Measurements from ENCODE around the gene PRKG1. TPM values are rescaled to one million over a fixed set of nuclear protein-coding genes. Genes with fewer than 3 reads are reported as not detected.

The PRKG1 gene
- total RNA-seq, 5 donors from 2014 or later (not counting 1 experiment from before 2014, with no cell fraction given): 0.03 to 0.26 (median 0.19) TPM; not detected in 1

DNA sequence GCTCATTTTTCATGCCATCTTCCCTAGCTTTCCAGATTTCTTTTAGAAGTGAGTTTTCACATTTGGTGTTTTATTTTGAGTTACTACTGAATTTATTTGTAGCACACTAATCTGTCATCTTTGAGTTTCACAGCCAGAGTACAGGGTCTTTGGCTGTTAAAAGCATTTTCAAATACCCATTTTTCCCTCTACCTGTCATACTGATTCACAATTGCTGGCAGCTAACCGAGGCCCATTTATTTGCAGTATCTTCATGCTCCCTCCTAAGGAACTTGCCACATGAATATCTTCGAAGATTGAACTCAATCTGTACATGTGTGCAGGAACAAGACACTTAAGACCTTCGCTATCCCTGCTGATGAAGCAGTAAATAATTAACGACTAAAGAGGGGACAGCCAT is 1194.9 kb downstream of the PRKG1 start:
- ChIA-PET CTCF (no interaction called here), POLR2A (no interaction called here)
- Mint-ChIP-seq H3K36me3 (no peaks in the 10 kb centered on the region), H3K4me3 (no peak overlapping the region), H3K9me3 (peaks cover 0 to 3% (median 0%) of the 10 kb centered on the region in 3 donors), H3K27me3 (peaks cover 0 to 3% of the 10 kb centered on the region in 2 donors), H3K27ac (no peak overlapping the region), H3K4me1 (no peaks in the 10 kb centered on the region)
- Histone ChIP-seq H3K9me3 (no peaks in the 10 kb centered on the region), H3K27ac (ENCODE audit: low read length) (no peak overlapping the region), H3K4me1 (ENCODE audit: control insufficient read depth in 1 of 2, extremely low read depth in 1 of 2, insufficient read depth in 2 of 2, low read length in 2 of 2) (no peaks in the 10 kb centered on the region), H3K4me3 (ENCODE audit: control insufficient read depth in 1 of 2, extremely low read depth in 1 of 2, low read length in 1 of 2) (no peak overlapping the region), H3K36me3 (ENCODE audit: control insufficient read depth in 2 of 2, extremely low read depth in 1 of 2, insufficient read depth in 1 of 2, low read length in 1 of 2) (no peaks in the 10 kb centered on the region), H3K27me3 (replicated peaks in 1 of 2; ENCODE audit: control insufficient read depth in 2 of 2, extremely low read depth in 1 of 2, insufficient read depth in 2 of 2, low read length in 1 of 2) (no peaks in the 10 kb centered on the region)
- ATAC-seq (replicated peaks in 1 of 4): no peak
- WGBS (ENCODE audit: insufficient coverage): 60% methylated on average over 1 of the region's 4 CpGs
- DNase-seq: no peak

DNA sequence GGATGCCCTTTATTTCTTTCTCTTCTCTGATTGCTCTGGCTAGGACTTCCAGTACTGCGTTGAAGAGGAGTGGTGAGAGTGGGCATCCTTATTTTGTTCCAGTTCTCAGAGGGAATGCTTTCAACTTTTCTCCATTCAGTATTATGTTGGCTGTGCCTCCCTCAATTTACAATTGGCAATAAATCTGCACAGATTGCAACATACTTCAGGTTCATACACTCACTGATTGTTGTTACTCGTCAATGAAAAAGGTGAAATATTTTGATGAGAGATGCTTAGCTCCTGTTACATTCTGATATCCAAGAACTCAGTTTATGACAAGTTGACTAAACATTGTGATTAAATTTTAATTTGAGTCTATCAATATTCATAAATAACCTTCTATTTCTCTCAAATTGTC is 1201.9 kb downstream of the PRKG1 start:
- no peak overlapping the region for H3K4me3 ChIP-seq (ENCODE audit: control insufficient read depth in 1 of 2, extremely low read depth in 1 of 2, low read length in 1 of 2)
- Mint-ChIP-seq H3K36me3 (no peaks in the 10 kb centered on the region), H3K4me3 (no peak overlapping the region), H3K27ac (no peak overlapping the region), H3K9me3 (peaks cover 7 to 13% (median 12%) of the 10 kb centered on the region in 3 donors), H3K27me3 (peaks cover 0 to 2% of the 10 kb centered on the region in 2 donors), H3K4me1 (no peaks in the 10 kb centered on the region)
- POLR2A ChIA-PET: no interaction called here
- CTCF ChIA-PET: no interaction called here
- ATAC-seq (replicated peaks in 1 of 4) (no peak), DNase-seq (no peak)
- no CpG with 5 or more reads among the region's 2 CpGs for whole genome bisulfite sequencing (ENCODE audit: insufficient coverage)
- no peaks in the 10 kb centered on the region for H3K27me3 ChIP-seq (replicated peaks in 1 of 2; ENCODE audit: control insufficient read depth in 2 of 2, extremely low read depth in 1 of 2, insufficient read depth in 2 of 2, low read length in 1 of 2)
- no peaks in the 10 kb centered on the region for H3K36me3 ChIP-seq (ENCODE audit: control insufficient read depth in 2 of 2, extremely low read depth in 1 of 2, insufficient read depth in 1 of 2, low read length in 1 of 2)
- no peak overlapping the region for H3K27ac ChIP-seq (ENCODE audit: low read length)
- H3K9me3 ChIP-seq: no peaks in the 10 kb centered on the region
- no peaks in the 10 kb centered on the region for H3K4me1 ChIP-seq (ENCODE audit: control insufficient read depth in 1 of 2, extremely low read depth in 1 of 2, insufficient read depth in 2 of 2, low read length in 2 of 2)

DNA sequence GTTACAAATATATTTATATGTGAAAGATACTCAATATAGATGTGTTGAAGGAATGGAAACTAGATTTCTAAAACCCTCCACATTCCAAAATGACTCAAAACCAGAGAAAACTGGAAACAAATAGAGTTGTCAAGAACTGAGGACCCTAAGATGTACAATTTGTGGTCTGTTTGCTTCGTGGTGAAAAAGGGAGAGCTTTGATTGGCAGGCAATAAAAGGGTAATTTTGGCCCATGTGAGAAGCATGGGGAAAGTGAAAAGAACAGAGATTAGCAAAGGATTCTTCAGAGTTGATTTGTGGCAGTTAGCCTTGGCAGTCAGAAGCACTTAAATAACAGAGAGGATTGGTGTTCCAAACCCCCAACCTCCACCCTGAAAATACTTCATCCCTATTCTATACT is 1202.7 kb downstream of the PRKG1 start:
- CTCF ChIA-PET: interaction anchor here in 1 of 2 donors (0.5 kb wide), 1 partner anchor 498 kb away, joined by 3 read pairs; no protein-coding TSS in a partner anchor
- no peak for DNase-seq
- H3K4me1 Mint-ChIP-seq: no peaks in the 10 kb centered on the region
- ATAC-seq (replicated peaks in 1 of 4): no peak
- H3K9me3 Mint-ChIP-seq: peaks cover 7 to 13% (median 12%) of the 10 kb centered on the region in 3 donors
- 45% methylated on average over 1 of the region's 1 CpG for WGBS (ENCODE audit: insufficient coverage)
- H3K36me3 Mint-ChIP-seq: no peaks in the 10 kb centered on the region
- Histone ChIP-seq H3K4me1 (ENCODE audit: control insufficient read depth in 1 of 2, extremely low read depth in 1 of 2, insufficient read depth in 2 of 2, low read length in 2 of 2) (no peaks in the 10 kb centered on the region), H3K27me3 (replicated peaks in 1 of 2; ENCODE audit: control insufficient read depth in 2 of 2, extremely low read depth in 1 of 2, insufficient read depth in 2 of 2, low read length in 1 of 2) (no peaks in the 10 kb centered on the region), H3K9me3 (no peaks in the 10 kb centered on the region), H3K4me3 (ENCODE audit: control insufficient read depth in 1 of 2, extremely low read depth in 1 of 2, low read length in 1 of 2) (no peak overlapping the region), H3K27ac (ENCODE audit: low read length) (no peak overlapping the region), H3K36me3 (ENCODE audit: control insufficient read depth in 2 of 2, extremely low read depth in 1 of 2, insufficient read depth in 1 of 2, low read length in 1 of 2) (no peaks in the 10 kb centered on the region)
- H3K4me3 Mint-ChIP-seq: no peak overlapping the region
- H3K27me3 Mint-ChIP-seq: peaks cover 0 to 2% of the 10 kb centered on the region in 2 donors
- H3K27ac Mint-ChIP-seq: no peak overlapping the region
- POLR2A ChIA-PET: no interaction called here

DNA sequence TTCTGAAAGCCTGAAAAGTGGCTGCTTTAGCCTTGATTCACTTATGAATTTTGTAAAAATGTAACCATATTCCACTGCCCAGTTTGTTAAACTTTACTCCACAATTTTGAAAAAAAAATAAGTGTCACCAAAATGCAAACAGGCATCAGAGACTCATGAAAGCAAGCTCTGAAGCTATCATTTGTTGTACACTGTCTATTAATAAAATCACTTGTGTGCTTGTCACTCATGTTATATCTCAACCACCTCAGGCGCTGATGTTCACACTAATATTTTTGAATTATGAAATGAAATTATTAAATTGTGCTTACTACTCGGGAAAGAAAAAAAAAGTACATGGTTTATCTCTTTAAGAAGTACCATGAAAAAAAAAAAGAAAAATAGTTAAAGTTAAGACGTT is 1205.3 kb downstream of the PRKG1 start:
- H3K36me3 ChIP-seq (ENCODE audit: control insufficient read depth in 2 of 2, extremely low read depth in 1 of 2, insufficient read depth in 1 of 2, low read length in 1 of 2): no peaks in the 10 kb centered on the region
- H3K4me1 ChIP-seq (ENCODE audit: control insufficient read depth in 1 of 2, extremely low read depth in 1 of 2, insufficient read depth in 2 of 2, low read length in 2 of 2): no peaks in the 10 kb centered on the region
- H3K27ac ChIP-seq (ENCODE audit: low read length): no peak overlapping the region
- POLR2A ChIA-PET: no interaction called here
- no peaks in the 10 kb centered on the region for H3K4me1 Mint-ChIP-seq
- peaks cover 2 to 5% of the 10 kb centered on the region in 2 donors for H3K27me3 Mint-ChIP-seq
- H3K4me3 ChIP-seq (ENCODE audit: control insufficient read depth in 1 of 2, extremely low read depth in 1 of 2, low read length in 1 of 2): no peak overlapping the region
- no peak for ATAC-seq (replicated peaks in 1 of 4)
- H3K4me3 Mint-ChIP-seq: no peak overlapping the region
- H3K27ac Mint-ChIP-seq: no peak overlapping the region
- H3K9me3 ChIP-seq: no peaks in the 10 kb centered on the region
- no peak for DNase-seq
- H3K36me3 Mint-ChIP-seq: no peaks in the 10 kb centered on the region
- WGBS (ENCODE audit: insufficient coverage): no CpG with 5 or more reads among the region's 3 CpGs
- CTCF ChIA-PET: no interaction called here
- peaks cover 6 to 11% (median 9%) of the 10 kb centered on the region in 3 donors for H3K9me3 Mint-ChIP-seq
- no peaks in the 10 kb centered on the region for H3K27me3 ChIP-seq (replicated peaks in 1 of 2; ENCODE audit: control insufficient read depth in 2 of 2, extremely low read depth in 1 of 2, insufficient read depth in 2 of 2, low read length in 1 of 2)

DNA sequence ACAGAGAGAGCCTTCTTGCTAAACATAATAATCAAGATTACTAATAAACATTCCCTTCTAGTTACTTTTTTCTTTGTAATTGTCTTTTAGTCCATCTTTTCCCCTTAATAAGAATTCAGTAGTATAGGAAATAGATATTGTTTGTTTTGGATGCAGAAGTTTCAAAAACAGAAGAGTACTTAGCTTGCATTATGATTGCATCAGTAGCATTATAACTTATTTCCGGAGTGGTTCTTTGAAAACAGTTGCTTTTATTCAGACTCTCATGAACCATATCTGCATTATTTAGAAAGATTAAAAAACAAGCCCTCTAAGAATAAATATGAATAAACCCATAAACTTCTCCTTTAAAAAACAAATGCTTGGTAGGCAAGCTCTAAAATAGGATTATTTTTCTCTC is 1205.8 kb downstream of the PRKG1 start:
- ChIA-PET CTCF (no interaction called here), POLR2A (no interaction called here)
- Histone ChIP-seq H3K4me3 (ENCODE audit: control insufficient read depth in 1 of 2, extremely low read depth in 1 of 2, low read length in 1 of 2) (no peak overlapping the region), H3K27ac (ENCODE audit: low read length) (no peak overlapping the region), H3K27me3 (replicated peaks in 1 of 2; ENCODE audit: control insufficient read depth in 2 of 2, extremely low read depth in 1 of 2, insufficient read depth in 2 of 2, low read length in 1 of 2) (no peaks in the 10 kb centered on the region), H3K9me3 (no peaks in the 10 kb centered on the region), H3K4me1 (ENCODE audit: control insufficient read depth in 1 of 2, extremely low read depth in 1 of 2, insufficient read depth in 2 of 2, low read length in 2 of 2) (no peaks in the 10 kb centered on the region), H3K36me3 (ENCODE audit: control insufficient read depth in 2 of 2, extremely low read depth in 1 of 2, insufficient read depth in 1 of 2, low read length in 1 of 2) (no peaks in the 10 kb centered on the region)
- WGBS (ENCODE audit: insufficient coverage): no CpG with 5 or more reads among the region's 1 CpG
- H3K36me3 Mint-ChIP-seq: no peaks in the 10 kb centered on the region
- peaks cover 2 to 5% of the 10 kb centered on the region in 2 donors for H3K27me3 Mint-ChIP-seq
- peaks cover 3 to 7% (median 4%) of the 10 kb centered on the region in 3 donors for H3K9me3 Mint-ChIP-seq
- no peak for ATAC-seq (replicated peaks in 1 of 4)
- no peaks in the 10 kb centered on the region for H3K4me1 Mint-ChIP-seq
- H3K27ac Mint-ChIP-seq: no peak overlapping the region
- no peak overlapping the region for H3K4me3 Mint-ChIP-seq
- DNase-seq: no peak

DNA sequence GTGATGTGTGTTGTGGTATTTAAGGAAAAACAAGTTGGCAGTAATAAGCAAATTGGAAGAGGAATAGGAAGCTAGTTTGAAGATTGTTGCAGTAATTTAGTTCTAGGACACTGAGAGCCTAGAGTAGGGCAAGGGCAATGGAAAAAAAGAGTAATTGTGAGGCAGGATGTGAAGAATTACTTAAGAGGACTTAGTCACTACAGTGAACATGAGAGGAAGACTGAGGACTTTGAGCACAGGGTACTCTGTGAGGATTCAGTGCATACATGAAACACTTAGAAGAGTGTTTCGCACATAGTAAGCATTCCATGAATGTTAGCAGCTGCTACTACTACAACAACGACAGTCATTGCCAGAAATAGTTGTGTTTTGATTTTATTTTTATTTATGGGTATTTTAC is 1208.9 kb downstream of the PRKG1 start:
- Histone ChIP-seq H3K36me3 (ENCODE audit: control insufficient read depth in 2 of 2, extremely low read depth in 1 of 2, insufficient read depth in 1 of 2, low read length in 1 of 2) (no peaks in the 10 kb centered on the region), H3K27me3 (replicated peaks in 1 of 2; ENCODE audit: control insufficient read depth in 2 of 2, extremely low read depth in 1 of 2, insufficient read depth in 2 of 2, low read length in 1 of 2) (no peaks in the 10 kb centered on the region), H3K9me3 (no peaks in the 10 kb centered on the region), H3K4me3 (ENCODE audit: control insufficient read depth in 1 of 2, extremely low read depth in 1 of 2, low read length in 1 of 2) (no peak overlapping the region), H3K4me1 (ENCODE audit: control insufficient read depth in 1 of 2, extremely low read depth in 1 of 2, insufficient read depth in 2 of 2, low read length in 2 of 2) (no peaks in the 10 kb centered on the region), H3K27ac (ENCODE audit: low read length) (no peak overlapping the region)
- ATAC-seq (replicated peaks in 1 of 4): no peak
- CTCF ChIA-PET: no interaction called here
- whole genome bisulfite sequencing (ENCODE audit: insufficient coverage): no CpG with 5 or more reads among the region's 2 CpGs
- H3K4me1 Mint-ChIP-seq: no peaks in the 10 kb centered on the region
- H3K36me3 Mint-ChIP-seq: no peaks in the 10 kb centered on the region
- no peak overlapping the region for H3K27ac Mint-ChIP-seq
- no peak for DNase-seq
- peaks cover 0 to 5% of the 10 kb centered on the region in 2 donors for H3K27me3 Mint-ChIP-seq
- H3K9me3 Mint-ChIP-seq: no peaks in the 10 kb centered on the region
- POLR2A ChIA-PET: no interaction called here
- H3K4me3 Mint-ChIP-seq: no peak overlapping the region

DNA sequence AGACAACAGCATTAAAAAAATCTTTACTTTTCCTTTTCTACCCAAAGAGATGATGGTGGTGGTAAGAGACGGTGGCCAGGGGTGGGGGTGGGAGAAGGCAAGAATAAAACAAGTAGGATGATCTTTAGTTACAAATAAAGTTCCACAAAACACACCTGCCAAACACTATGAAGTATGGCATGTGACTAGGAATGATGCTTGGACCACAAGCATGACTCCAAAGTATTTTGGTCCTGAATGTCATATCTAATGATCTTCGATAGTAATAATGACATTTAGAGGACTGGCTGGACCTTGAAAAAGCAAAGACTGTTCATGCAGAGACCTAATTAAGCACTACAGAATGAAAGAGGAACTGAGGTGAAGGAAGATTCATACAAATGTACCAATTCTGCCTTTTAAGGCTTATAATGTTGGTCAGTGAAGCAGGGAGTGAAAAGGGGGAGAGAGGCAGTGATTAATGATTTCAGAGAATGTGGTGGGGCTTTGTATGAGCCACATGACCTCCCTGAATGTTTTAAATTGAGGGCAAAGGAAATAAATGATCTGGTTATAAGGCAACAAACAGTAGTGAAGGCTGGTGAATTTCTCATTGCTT is 1210.2 kb downstream of the PRKG1 start:
- no peak for DNase-seq
- Histone ChIP-seq H3K4me1 (ENCODE audit: control insufficient read depth in 1 of 2, extremely low read depth in 1 of 2, insufficient read depth in 2 of 2, low read length in 2 of 2) (no peaks in the 10 kb centered on the region), H3K27me3 (replicated peaks in 1 of 2; ENCODE audit: control insufficient read depth in 2 of 2, extremely low read depth in 1 of 2, insufficient read depth in 2 of 2, low read length in 1 of 2) (no peaks in the 10 kb centered on the region), H3K36me3 (ENCODE audit: control insufficient read depth in 2 of 2, extremely low read depth in 1 of 2, insufficient read depth in 1 of 2, low read length in 1 of 2) (no peaks in the 10 kb centered on the region), H3K27ac (ENCODE audit: low read length) (no peak overlapping the region), H3K9me3 (no peaks in the 10 kb centered on the region), H3K4me3 (ENCODE audit: control insufficient read depth in 1 of 2, extremely low read depth in 1 of 2, low read length in 1 of 2) (no peak overlapping the region)
- CTCF ChIA-PET: no interaction called here
- Mint-ChIP-seq H3K27me3 (peaks cover 0 to 5% of the 10 kb centered on the region in 2 donors), H3K4me1 (no peaks in the 10 kb centered on the region), H3K36me3 (no peaks in the 10 kb centered on the region), H3K9me3 (no peaks in the 10 kb centered on the region), H3K27ac (no peak overlapping the region), H3K4me3 (no peak overlapping the region)
- POLR2A ChIA-PET: no interaction called here
- ATAC-seq (replicated peaks in 1 of 4): no peak
- 67% methylated on average over 1 of the region's 2 CpGs for WGBS (ENCODE audit: insufficient coverage)
